WI38 (cell line): ENCODE results near the gene ZNF611.

Experiments used
- H3K4me3 ChIP-seq: 2 replicates; pipeline ENCODE4 v1.5.1; 2011; ENCODE audit warnings: low read depth, mild to moderate bottlenecking, control low read depth, low read length
- TF ChIP-seq, protein P1 (sequence below): IDR thresholded peaks from 2 replicates; pipeline ENCODE4 v1.5.1; 2012; ENCODE audit warnings: low read depth, mild to moderate bottlenecking, control low read depth, low read length

Gene ZNF611

DNA sequence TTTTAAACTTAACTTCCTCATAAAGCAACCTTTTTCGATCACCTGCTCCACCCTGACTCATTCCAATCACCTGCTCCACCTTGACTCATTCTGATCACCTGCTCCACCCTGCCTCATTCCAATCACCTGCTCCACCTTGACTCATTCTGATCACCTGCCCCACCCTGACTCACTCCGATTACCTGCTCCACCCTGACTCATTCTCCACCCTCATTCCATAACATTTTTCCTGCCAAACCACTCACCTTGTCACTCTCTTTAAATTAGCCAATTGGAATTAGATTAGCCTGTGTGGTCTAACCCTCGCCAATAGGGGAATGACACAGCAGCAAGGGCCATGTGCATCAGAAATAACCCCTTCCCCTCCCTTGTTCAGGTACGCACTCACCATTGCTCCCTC, 64.8 kb downstream of the ZNF611 start:
- no peak overlapping the region for H3K4me3 ChIP-seq
- TF ChIP-seq, protein P1, sequence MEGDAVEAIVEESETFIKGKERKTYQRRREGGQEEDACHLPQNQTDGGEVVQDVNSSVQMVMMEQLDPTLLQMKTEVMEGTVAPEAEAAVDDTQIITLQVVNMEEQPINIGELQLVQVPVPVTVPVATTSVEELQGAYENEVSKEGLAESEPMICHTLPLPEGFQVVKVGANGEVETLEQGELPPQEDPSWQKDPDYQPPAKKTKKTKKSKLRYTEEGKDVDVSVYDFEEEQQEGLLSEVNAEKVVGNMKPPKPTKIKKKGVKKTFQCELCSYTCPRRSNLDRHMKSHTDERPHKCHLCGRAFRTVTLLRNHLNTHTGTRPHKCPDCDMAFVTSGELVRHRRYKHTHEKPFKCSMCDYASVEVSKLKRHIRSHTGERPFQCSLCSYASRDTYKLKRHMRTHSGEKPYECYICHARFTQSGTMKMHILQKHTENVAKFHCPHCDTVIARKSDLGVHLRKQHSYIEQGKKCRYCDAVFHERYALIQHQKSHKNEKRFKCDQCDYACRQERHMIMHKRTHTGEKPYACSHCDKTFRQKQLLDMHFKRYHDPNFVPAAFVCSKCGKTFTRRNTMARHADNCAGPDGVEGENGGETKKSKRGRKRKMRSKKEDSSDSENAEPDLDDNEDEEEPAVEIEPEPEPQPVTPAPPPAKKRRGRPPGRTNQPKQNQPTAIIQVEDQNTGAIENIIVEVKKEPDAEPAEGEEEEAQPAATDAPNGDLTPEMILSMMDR = no peak

DNA sequence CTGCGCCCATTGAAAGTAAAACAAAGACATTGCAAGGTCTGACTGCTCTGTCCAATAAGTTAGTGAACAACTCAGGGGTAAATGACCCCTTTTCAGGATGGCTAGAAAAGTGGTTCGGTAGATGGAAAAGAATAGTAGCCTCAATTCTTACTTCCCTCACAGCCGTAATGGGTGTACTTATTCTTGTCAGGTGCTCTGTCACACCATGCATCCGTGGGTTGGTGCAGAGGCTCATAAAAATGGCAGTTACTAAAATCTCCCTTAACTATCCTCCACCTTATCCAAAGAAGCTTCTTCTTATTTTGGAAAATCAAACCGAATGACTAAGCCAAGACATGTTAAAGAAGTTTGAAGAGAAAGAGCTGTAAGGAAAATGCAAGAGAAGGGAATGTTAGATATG, 65.3 kb downstream of the ZNF611 start:
- TF ChIP-seq, protein P1 = no peak
- H3K4me3 ChIP-seq = no peak overlapping the region

DNA sequence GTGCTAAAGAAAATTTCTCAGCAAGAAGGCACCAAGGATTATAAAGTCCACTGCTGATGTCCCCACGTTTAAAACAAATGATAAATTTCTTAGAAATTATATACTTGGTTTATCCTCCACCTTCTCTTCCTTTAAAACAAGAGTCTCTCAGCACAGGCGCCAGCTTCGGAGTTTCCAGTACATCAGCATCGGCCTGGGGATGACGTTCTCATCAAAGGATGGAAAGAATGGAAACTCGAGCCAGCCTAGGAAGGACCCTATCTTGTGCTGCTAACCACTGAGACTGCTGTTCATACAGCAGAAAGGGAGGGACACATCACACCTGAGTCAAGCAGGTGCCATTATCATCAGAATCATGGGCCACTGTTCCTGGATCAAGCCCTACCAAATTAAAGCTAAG, 66.9 kb downstream of the ZNF611 start:
- TF ChIP-seq, protein P1 = no peak

DNA sequence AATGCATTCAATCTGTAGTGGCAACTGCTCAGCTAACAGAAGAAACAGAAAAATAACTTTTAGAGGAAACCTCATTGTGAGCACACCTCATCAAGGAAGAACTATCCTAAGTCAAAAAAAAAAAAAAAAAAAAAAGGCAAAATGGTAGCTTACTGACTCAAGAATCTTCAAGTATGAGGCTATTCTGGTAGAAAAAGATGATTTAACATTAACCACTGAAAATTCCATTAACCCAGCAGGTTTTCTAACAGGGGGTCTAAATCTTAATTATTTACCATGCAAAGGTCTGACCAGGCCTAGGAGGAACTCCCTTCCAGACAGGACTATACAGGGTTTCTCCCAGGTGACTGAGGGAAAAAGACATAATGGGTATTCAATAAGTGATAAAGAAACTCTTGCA, 68.3 kb downstream of the ZNF611 start:
- no peak overlapping the region for H3K4me3 ChIP-seq
- TF ChIP-seq, protein P1 = no peak

More for the DNA sequence above, 66.9 kb downstream of the ZNF611 start:
- H3K4me3 ChIP-seq = no peak overlapping the region

DNA sequence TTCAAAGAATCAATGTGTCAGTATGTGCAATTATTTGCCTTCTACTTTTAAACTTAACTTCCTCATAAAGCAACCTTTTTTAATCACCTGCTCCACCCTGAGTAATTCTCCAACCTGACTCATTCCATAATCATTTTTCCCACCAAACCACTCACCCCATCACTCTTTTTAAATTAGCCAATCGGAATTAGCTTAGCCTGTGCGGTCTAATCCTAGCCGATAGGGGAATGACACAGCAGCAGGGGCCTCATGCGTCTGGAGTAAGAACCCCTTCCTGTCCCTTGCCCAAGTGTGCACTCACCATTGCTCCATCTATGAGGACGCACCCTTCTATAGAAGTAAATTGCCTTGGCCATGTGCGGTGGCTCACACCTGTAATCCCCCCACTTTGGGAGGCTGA, 69.3 kb downstream of the ZNF611 start:
- TF ChIP-seq, protein P1 = no peak

DNA sequence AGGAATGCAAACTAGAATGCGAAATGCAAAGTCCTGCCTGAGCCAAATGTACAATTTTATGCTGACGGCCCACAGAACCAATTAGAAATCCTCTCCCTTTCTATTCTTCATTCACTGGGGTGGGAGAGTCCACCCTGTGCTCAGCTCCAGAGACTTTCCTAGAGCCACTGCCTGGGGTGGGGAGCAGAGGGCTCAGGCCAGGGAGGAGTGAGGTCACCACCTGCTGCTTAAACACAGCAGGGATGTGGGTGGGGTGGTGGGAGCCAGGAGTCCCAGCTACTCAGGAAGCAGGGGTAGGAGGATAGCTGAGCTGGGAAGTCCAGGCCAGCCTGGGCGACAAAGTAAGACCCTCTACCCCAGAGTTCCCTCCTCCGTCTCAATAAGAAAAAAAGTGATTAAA, 69.8 kb downstream of the ZNF611 start:
- TF ChIP-seq, protein P1 = no peak
- no peak overlapping the region for H3K4me3 ChIP-seq

More for the DNA sequence above, 69.3 kb downstream of the ZNF611 start:
- no peak overlapping the region for H3K4me3 ChIP-seq

DNA sequence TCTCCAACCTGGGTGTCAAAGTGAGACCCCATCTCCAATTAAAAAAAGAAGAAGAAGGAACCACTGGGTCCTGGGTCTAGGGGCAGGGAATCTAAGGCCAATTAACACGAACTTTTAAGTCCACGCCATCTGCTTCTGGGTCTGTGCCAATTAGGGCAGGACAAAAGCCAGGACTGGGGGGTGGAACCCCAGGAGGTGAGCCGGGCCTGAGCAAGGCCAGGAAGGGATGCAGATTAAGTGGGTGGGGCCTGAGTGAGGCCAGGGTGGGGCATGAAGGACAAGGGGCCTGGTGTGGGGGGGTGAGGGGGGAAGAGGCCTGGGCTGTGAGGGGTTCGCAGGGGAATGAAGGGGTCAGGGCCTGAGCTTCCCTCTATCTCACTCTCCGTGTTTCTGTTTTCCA, 70.4 kb downstream of the ZNF611 start:
- no peak overlapping the region for H3K4me3 ChIP-seq
- TF ChIP-seq, protein P1 = no peak
